Sigmoid colon (tissue), 4 donors: ENCODE results near the gene CYTH4.

Source experiments
- POLR2AphosphoS5 ChIP-seq, 4 donors: sonication (generic); formaldehyde crosslinking; IDR thresholded peaks; one replicate each; pipeline ENCODE4 v1.6.1; 2017; ENCODE audit warnings: antibody characterized with exemption in 4 of 4
- TF ChIP-seq, protein P1 (sequence below), 4 experiments: fragments of 450-650 bp in 3 of 4; fragments of 200-600 bp in 1 of 4; IDR thresholded peaks; one replicate each; pipeline ENCODE4 v1.5.1; 2016 to 2019; ENCODE audit warnings: antibody characterized with exemption in 4 of 4, mild to moderate bottlenecking in 3 of 4, moderate library complexity in 2 of 4

DNA sequence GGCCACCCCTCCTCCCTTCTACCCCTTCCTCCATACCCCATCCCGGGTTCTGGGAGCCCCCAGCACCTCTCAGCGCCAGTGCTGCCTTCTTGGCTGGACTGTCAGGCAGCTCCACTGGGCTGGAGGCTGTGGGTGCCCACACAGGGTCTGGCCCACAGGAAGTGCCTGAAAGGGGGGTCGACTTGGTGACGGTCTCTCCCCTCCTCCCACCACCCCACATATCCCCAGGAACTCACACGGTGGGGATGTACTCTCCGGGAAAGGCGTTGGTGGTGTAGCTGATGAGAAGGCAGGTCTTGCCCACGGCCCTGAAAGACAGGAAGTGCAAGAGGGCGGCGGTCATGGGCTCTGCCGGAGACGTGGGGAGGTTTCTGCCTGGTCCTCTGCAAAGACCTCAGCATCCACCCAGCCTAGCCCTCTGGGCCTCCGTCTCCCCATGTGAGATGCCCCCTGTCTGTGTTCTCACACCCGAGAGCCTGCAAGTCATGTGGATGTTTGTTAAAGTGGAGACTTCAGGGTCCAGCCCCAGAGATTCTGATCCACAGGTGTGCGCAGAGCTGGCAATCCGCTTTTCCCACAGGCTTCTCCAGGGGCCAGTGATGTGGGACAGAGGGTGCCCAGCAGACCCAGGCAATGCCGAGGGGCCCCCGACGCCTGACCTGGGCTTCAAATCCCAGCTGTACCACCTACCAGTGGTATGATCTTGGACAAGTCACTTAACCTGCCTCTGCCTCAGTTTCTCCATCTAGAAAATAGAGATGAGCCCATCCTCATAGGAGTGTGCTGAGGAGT is 40.8 kb upstream of the CYTH4 start:
- TF ChIP-seq, protein P1, sequence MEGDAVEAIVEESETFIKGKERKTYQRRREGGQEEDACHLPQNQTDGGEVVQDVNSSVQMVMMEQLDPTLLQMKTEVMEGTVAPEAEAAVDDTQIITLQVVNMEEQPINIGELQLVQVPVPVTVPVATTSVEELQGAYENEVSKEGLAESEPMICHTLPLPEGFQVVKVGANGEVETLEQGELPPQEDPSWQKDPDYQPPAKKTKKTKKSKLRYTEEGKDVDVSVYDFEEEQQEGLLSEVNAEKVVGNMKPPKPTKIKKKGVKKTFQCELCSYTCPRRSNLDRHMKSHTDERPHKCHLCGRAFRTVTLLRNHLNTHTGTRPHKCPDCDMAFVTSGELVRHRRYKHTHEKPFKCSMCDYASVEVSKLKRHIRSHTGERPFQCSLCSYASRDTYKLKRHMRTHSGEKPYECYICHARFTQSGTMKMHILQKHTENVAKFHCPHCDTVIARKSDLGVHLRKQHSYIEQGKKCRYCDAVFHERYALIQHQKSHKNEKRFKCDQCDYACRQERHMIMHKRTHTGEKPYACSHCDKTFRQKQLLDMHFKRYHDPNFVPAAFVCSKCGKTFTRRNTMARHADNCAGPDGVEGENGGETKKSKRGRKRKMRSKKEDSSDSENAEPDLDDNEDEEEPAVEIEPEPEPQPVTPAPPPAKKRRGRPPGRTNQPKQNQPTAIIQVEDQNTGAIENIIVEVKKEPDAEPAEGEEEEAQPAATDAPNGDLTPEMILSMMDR (IDR thresholded peaks at IDR 0.05) = no peak
- TF ChIP-seq POLR2AphosphoS5 (IDR thresholded peaks at IDR 0.05) = no peak
